Measurements from ENCODE around the gene BMPR1A. TPM values are rescaled to one million over a fixed set of nuclear protein-coding genes. Genes with fewer than 3 reads are reported as not detected.
"Not testable (repeated sequence)": the region's sequence is repeated elsewhere in the genome, so short reads cannot be mapped to it uniquely, and the experiment has no call there.

BMPR1A gene
- total RNA-seq, 1 donor from 2014 or later = 42.3 TPM

GRCh38 chr10:86849181-86849894, 92.9 kb downstream of the BMPR1A start:
- Histone ChIP-seq H3K27me3 (ENCODE audit: control insufficient read depth in 3 of 3, insufficient read depth in 3 of 3, low read length in 3 of 3) (no peaks in the 10 kb centered on the region), H3K27ac (ENCODE audit: low read depth, low read length) (no peak overlapping the region), H3K9ac (ENCODE audit: low read depth in 1 of 3, low read length in 3 of 3) (no peak overlapping the region), H3K36me3 (ENCODE audit: control insufficient read depth in 3 of 3, insufficient read depth in 3 of 3, low read length in 3 of 3) (peaks cover 0 to 5% (median 2%) of the 10 kb centered on the region in 3 donors), H3K4me3 (ENCODE audit: low read length in 3 of 3) (no peak overlapping the region), H3K9me3 (ENCODE audit: control insufficient read depth in 3 of 3, low read length in 3 of 3) (no peaks in the 10 kb centered on the region), H3K4me1 (ENCODE audit: control insufficient read depth in 3 of 3, insufficient read depth in 3 of 3, low read length in 3 of 3) (peaks cover 0 to 3% (median 2%) of the 10 kb centered on the region in 3 donors)

GRCh38 chr10:86850481-86850880, 94.1 kb downstream of the BMPR1A start:
- Histone ChIP-seq H3K27me3 (ENCODE audit: control insufficient read depth in 3 of 3, insufficient read depth in 3 of 3, low read length in 3 of 3) (no peaks in the 10 kb centered on the region), H3K4me3 (ENCODE audit: low read length in 3 of 3) (no peak overlapping the region), H3K27ac (ENCODE audit: low read depth, low read length) (no peak overlapping the region), H3K9me3 (ENCODE audit: control insufficient read depth in 3 of 3, low read length in 3 of 3) (no peaks in the 10 kb centered on the region), H3K4me1 (ENCODE audit: control insufficient read depth in 3 of 3, insufficient read depth in 3 of 3, low read length in 3 of 3) (peaks cover 0 to 3% (median 2%) of the 10 kb centered on the region in 3 donors), H3K9ac (ENCODE audit: low read depth in 1 of 3, low read length in 3 of 3) (no peak overlapping the region), H3K36me3 (ENCODE audit: control insufficient read depth in 3 of 3, insufficient read depth in 3 of 3, low read length in 3 of 3) (peaks cover 0 to under 1% (median under 1%) of the 10 kb centered on the region in 3 donors)

- no peaks in the 10 kb centered on the region for H3K36me3 ChIP-seq (ENCODE audit: control insufficient read depth in 3 of 3, insufficient read depth in 3 of 3, low read length in 3 of 3)
- H3K9me3 ChIP-seq (ENCODE audit: control insufficient read depth in 3 of 3, low read length in 3 of 3) = no peaks in the 10 kb centered on the region
- H3K4me1 ChIP-seq (ENCODE audit: control insufficient read depth in 3 of 3, insufficient read depth in 3 of 3, low read length in 3 of 3) = peaks cover 0 to 3% (median 0%) of the 10 kb centered on the region in 3 donors
- H3K9ac ChIP-seq (ENCODE audit: low read depth in 1 of 3, low read length in 3 of 3) = no peak overlapping the region
- no peak overlapping the region for H3K27ac ChIP-seq (ENCODE audit: low read depth, low read length)
- H3K4me3 ChIP-seq (ENCODE audit: low read length in 3 of 3) = no peak overlapping the region
- H3K27me3 ChIP-seq (ENCODE audit: control insufficient read depth in 3 of 3, insufficient read depth in 3 of 3, low read length in 3 of 3) = no peaks in the 10 kb centered on the region
These were observed 95.1 kb downstream of the BMPR1A start for GRCh38 chr10:86851328-86852207.

GRCh38 chr10:86853582-86853981, 97.2 kb downstream of the BMPR1A start:
- not testable (repeated sequence) for H3K9me3 ChIP-seq (ENCODE audit: control insufficient read depth in 3 of 3, low read length in 3 of 3); H3K36me3 ChIP-seq (ENCODE audit: control insufficient read depth in 3 of 3, insufficient read depth in 3 of 3, low read length in 3 of 3); H3K4me1 ChIP-seq (ENCODE audit: control insufficient read depth in 3 of 3, insufficient read depth in 3 of 3, low read length in 3 of 3); H3K4me3 ChIP-seq (ENCODE audit: low read length in 3 of 3); H3K9ac ChIP-seq (ENCODE audit: low read depth in 1 of 3, low read length in 3 of 3); H3K27me3 ChIP-seq (ENCODE audit: control insufficient read depth in 3 of 3, insufficient read depth in 3 of 3, low read length in 3 of 3); H3K27ac ChIP-seq (ENCODE audit: low read depth, low read length)

GRCh38 chr10:86855513-86855912, 99.1 kb downstream of the BMPR1A start:
- Histone ChIP-seq H3K27ac (ENCODE audit: low read depth, low read length) (no peak overlapping the region), H3K4me1 (ENCODE audit: control insufficient read depth in 3 of 3, insufficient read depth in 3 of 3, low read length in 3 of 3) (no peaks in the 10 kb centered on the region), H3K9me3 (ENCODE audit: control insufficient read depth in 3 of 3, low read length in 3 of 3) (no peaks in the 10 kb centered on the region), H3K36me3 (ENCODE audit: control insufficient read depth in 3 of 3, insufficient read depth in 3 of 3, low read length in 3 of 3) (no peaks in the 10 kb centered on the region), H3K4me3 (ENCODE audit: low read length in 3 of 3) (no peak overlapping the region), H3K27me3 (ENCODE audit: control insufficient read depth in 3 of 3, insufficient read depth in 3 of 3, low read length in 3 of 3) (no peaks in the 10 kb centered on the region), H3K9ac (ENCODE audit: low read depth in 1 of 3, low read length in 3 of 3) (no peak overlapping the region)

- H3K36me3 ChIP-seq (ENCODE audit: control insufficient read depth in 3 of 3, insufficient read depth in 3 of 3, low read length in 3 of 3) = no peaks in the 10 kb centered on the region
- H3K27me3 ChIP-seq (ENCODE audit: control insufficient read depth in 3 of 3, insufficient read depth in 3 of 3, low read length in 3 of 3) = no peaks in the 10 kb centered on the region
- no peak overlapping the region for H3K27ac ChIP-seq (ENCODE audit: low read depth, low read length)
- no peak overlapping the region for H3K4me3 ChIP-seq (ENCODE audit: low read length in 3 of 3)
- no peaks in the 10 kb centered on the region for H3K4me1 ChIP-seq (ENCODE audit: control insufficient read depth in 3 of 3, insufficient read depth in 3 of 3, low read length in 3 of 3)
- H3K9me3 ChIP-seq (ENCODE audit: control insufficient read depth in 3 of 3, low read length in 3 of 3) = no peaks in the 10 kb centered on the region
- no peak overlapping the region for H3K9ac ChIP-seq (ENCODE audit: low read depth in 1 of 3, low read length in 3 of 3)
These were observed 99.7 kb downstream of the BMPR1A start for GRCh38 chr10:86856156-86856555.

GRCh38 chr10:86857128-86857721, 100.8 kb downstream of the BMPR1A start:
- Histone ChIP-seq H3K4me3 (ENCODE audit: low read length in 3 of 3) (no peak overlapping the region), H3K9me3 (ENCODE audit: control insufficient read depth in 3 of 3, low read length in 3 of 3) (no peaks in the 10 kb centered on the region), H3K27ac (ENCODE audit: low read depth, low read length) (no peak overlapping the region), H3K4me1 (ENCODE audit: control insufficient read depth in 3 of 3, insufficient read depth in 3 of 3, low read length in 3 of 3) (peaks cover 0 to 2% (median 0%) of the 10 kb centered on the region in 3 donors), H3K36me3 (ENCODE audit: control insufficient read depth in 3 of 3, insufficient read depth in 3 of 3, low read length in 3 of 3) (no peaks in the 10 kb centered on the region), H3K27me3 (ENCODE audit: control insufficient read depth in 3 of 3, insufficient read depth in 3 of 3, low read length in 3 of 3) (no peaks in the 10 kb centered on the region), H3K9ac (ENCODE audit: low read depth in 1 of 3, low read length in 3 of 3) (no peak overlapping the region)

- Histone ChIP-seq H3K27ac (ENCODE audit: low read depth, low read length) (no peak overlapping the region), H3K4me3 (ENCODE audit: low read length in 3 of 3) (no peak overlapping the region), H3K9me3 (ENCODE audit: control insufficient read depth in 3 of 3, low read length in 3 of 3) (no peaks in the 10 kb centered on the region), H3K9ac (ENCODE audit: low read depth in 1 of 3, low read length in 3 of 3) (no peak overlapping the region), H3K27me3 (ENCODE audit: control insufficient read depth in 3 of 3, insufficient read depth in 3 of 3, low read length in 3 of 3) (no peaks in the 10 kb centered on the region), H3K4me1 (ENCODE audit: control insufficient read depth in 3 of 3, insufficient read depth in 3 of 3, low read length in 3 of 3) (peaks cover 0 to 2% (median 0%) of the 10 kb centered on the region in 3 donors), H3K36me3 (ENCODE audit: control insufficient read depth in 3 of 3, insufficient read depth in 3 of 3, low read length in 3 of 3) (no peaks in the 10 kb centered on the region)
These were observed 101.6 kb downstream of the BMPR1A start for GRCh38 chr10:86858011-86858410.

GRCh38 chr10:86861351-86861750, 104.9 kb downstream of the BMPR1A start:
- Histone ChIP-seq H3K36me3 (ENCODE audit: control insufficient read depth in 3 of 3, insufficient read depth in 3 of 3, low read length in 3 of 3) (no peaks in the 10 kb centered on the region), H3K9ac (ENCODE audit: low read depth in 1 of 3, low read length in 3 of 3) (no peak overlapping the region), H3K4me3 (ENCODE audit: low read length in 3 of 3) (no peak overlapping the region), H3K4me1 (ENCODE audit: control insufficient read depth in 3 of 3, insufficient read depth in 3 of 3, low read length in 3 of 3) (peaks cover 6 to 13% (median 10%) of the 10 kb centered on the region in 3 donors), H3K9me3 (ENCODE audit: control insufficient read depth in 3 of 3, low read length in 3 of 3) (no peaks in the 10 kb centered on the region), H3K27ac (ENCODE audit: low read depth, low read length) (no peak overlapping the region), H3K27me3 (ENCODE audit: control insufficient read depth in 3 of 3, insufficient read depth in 3 of 3, low read length in 3 of 3) (no peaks in the 10 kb centered on the region)

GRCh38 chr10:86862373-86862772, 106.0 kb downstream of the BMPR1A start:
- H3K27ac ChIP-seq (ENCODE audit: low read depth, low read length) = no peak overlapping the region
- peaks cover 6 to 13% (median 10%) of the 10 kb centered on the region in 3 donors for H3K4me1 ChIP-seq (ENCODE audit: control insufficient read depth in 3 of 3, insufficient read depth in 3 of 3, low read length in 3 of 3)
- no peak overlapping the region for H3K9ac ChIP-seq (ENCODE audit: low read depth in 1 of 3, low read length in 3 of 3)

More at GRCh38 chr10:86862373-86862772, 106.0 kb downstream of the BMPR1A start:
- Histone ChIP-seq H3K36me3 (ENCODE audit: control insufficient read depth in 3 of 3, insufficient read depth in 3 of 3, low read length in 3 of 3) (no peaks in the 10 kb centered on the region), H3K27me3 (ENCODE audit: control insufficient read depth in 3 of 3, insufficient read depth in 3 of 3, low read length in 3 of 3) (no peaks in the 10 kb centered on the region), H3K4me3 (ENCODE audit: low read length in 3 of 3) (no peak overlapping the region), H3K9me3 (ENCODE audit: control insufficient read depth in 3 of 3, low read length in 3 of 3) (no peaks in the 10 kb centered on the region)
